HEK293 (cell line): ENCODE measurements around the gene TIMM10.

Experiments
- CTCF ChIA-PET: fragments of 350-600 bp; formaldehyde crosslinking; extraction: SDS; loops from one replicate; lab custom pipeline; 2021; ENCODE audit warnings: antibody characterized with exemption; lab: Yijun Ruan, JAX
- POLR2A ChIA-PET: fragments of 300-600 bp; formaldehyde crosslinking; extraction: SDS; loops from one replicate; lab custom pipeline; 2020; ENCODE audit warnings: antibody characterized with exemption, inconsistent platforms; lab: Yijun Ruan, JAX
- H3K27ac ChIP-seq: fragments of 200-500 bp; sonication (Bioruptor generic); 2 replicates; pipeline ENCODE4 v1.5.1; 2014; ENCODE audit warnings: low read depth, low read length, control low read depth, inconsistent platforms; ENCODE audit errors: extremely low read depth
- H3K36me3 ChIP-seq, 2 experiments: fragments of 200-500 bp in 1 of 2; sonication (Bioruptor generic) in 1 of 2; 1 replicate in 1 of 2; 2 replicates in 1 of 2; pipeline ENCODE4 v1.5.1; 2014 to 2017; ENCODE audit warnings: inconsistent platforms in 2 of 2, low read length in 2 of 2; ENCODE audit not compliant: control insufficient read depth in 2 of 2, insufficient read depth in 1 of 2
- H3K4me1 ChIP-seq: fragments of 200-500 bp; sonication (Bioruptor generic); 2 replicates; pipeline ENCODE4 v1.5.1; 2014; ENCODE audit warnings: mild to moderate bottlenecking, low read length, inconsistent platforms; ENCODE audit not compliant: control insufficient read depth, insufficient read depth
- H3K4me3 ChIP-seq: 2 replicates; pipeline ENCODE4 v1.5.1; 2011; ENCODE audit warnings: low read depth, mild to moderate bottlenecking, control low read depth, low read length, moderate library complexity
- H3K9me3 ChIP-seq: fragments of 200-500 bp; sonication (Bioruptor generic); 2 replicates; pipeline ENCODE4 v1.5.1; 2014; ENCODE audit warnings: low read depth, low read length, inconsistent platforms; ENCODE audit not compliant: control insufficient read depth, insufficient read depth
- ELK4 ChIP-seq: IDR thresholded peaks from 2 replicates; pipeline ENCODE4 v1.6.1; 2011; ENCODE audit warnings: mild to moderate bottlenecking, low read depth, low read length, borderline replicate concordance
- GLI4 ChIP-seq: fragments of 450-650 bp; formaldehyde crosslinking; IDR thresholded peaks from 2 replicates; pipeline ENCODE4 v1.5.1; 2016; ENCODE audit warnings: missing biosample characterization, missing genetic modification characterization
- GLIS1 ChIP-seq: fragments of 450-650 bp; formaldehyde crosslinking; IDR thresholded peaks from 2 replicates; pipeline ENCODE4 v1.5.1; 2016; ENCODE audit warnings: missing biosample characterization, missing genetic modification characterization
- MYNN ChIP-seq: fragments of 450-650 bp; formaldehyde crosslinking; IDR thresholded peaks from 2 replicates; pipeline ENCODE4 v1.5.1; 2016; ENCODE audit warnings: missing biosample characterization, missing genetic modification characterization, borderline replicate concordance
- MZF1 ChIP-seq: fragments of 450-650 bp; formaldehyde crosslinking; IDR thresholded peaks from 2 replicates; pipeline ENCODE4 v1.5.1; 2017; ENCODE audit warnings: missing biosample characterization, missing genetic modification characterization, borderline replicate concordance
- OSR2 ChIP-seq: fragments of 450-650 bp; formaldehyde crosslinking; IDR thresholded peaks from 2 replicates; pipeline ENCODE4 v1.5.1; 2016; ENCODE audit warnings: missing biosample characterization, missing genetic modification characterization
- TSHZ1 ChIP-seq: fragments of 450-650 bp; formaldehyde crosslinking; IDR thresholded peaks from 2 replicates; pipeline ENCODE4 v1.5.1; 2016; ENCODE audit warnings: missing biosample characterization, missing genetic modification characterization, borderline replicate concordance
- WT1 ChIP-seq: fragments of 450-650 bp; formaldehyde crosslinking; IDR thresholded peaks from 2 replicates; pipeline ENCODE4 v1.5.1; 2016; ENCODE audit warnings: missing biosample characterization, missing genetic modification characterization
- YY2 ChIP-seq: fragments of 450-650 bp; formaldehyde crosslinking; IDR thresholded peaks from 2 replicates; pipeline ENCODE4 v1.5.1; 2016; ENCODE audit warnings: missing biosample characterization, missing genetic modification characterization
- ZBTB1 ChIP-seq: fragments of 450-650 bp; formaldehyde crosslinking; IDR thresholded peaks from 2 replicates; pipeline ENCODE4 v1.5.1; 2016; ENCODE audit warnings: missing biosample characterization, missing genetic modification characterization
- ZBTB6 ChIP-seq: fragments of 450-650 bp; formaldehyde crosslinking; IDR thresholded peaks from 2 replicates; pipeline ENCODE4 v1.5.1; 2017; ENCODE audit warnings: missing biosample characterization, missing genetic modification characterization
- ZFP37 ChIP-seq: fragments of 450-650 bp; formaldehyde crosslinking; IDR thresholded peaks from 2 replicates; pipeline ENCODE4 v1.5.1; 2016; ENCODE audit warnings: missing biosample characterization, missing genetic modification characterization
- ZNF133 ChIP-seq: fragments of 450-650 bp; formaldehyde crosslinking; IDR thresholded peaks from 2 replicates; pipeline ENCODE4 v1.5.1; 2016; ENCODE audit warnings: missing biosample characterization, missing genetic modification characterization
- ZNF155 ChIP-seq: fragments of 450-650 bp; formaldehyde crosslinking; IDR thresholded peaks from 2 replicates; pipeline ENCODE4 v1.5.1; 2016; ENCODE audit warnings: missing biosample characterization, missing genetic modification characterization
- ZNF211 ChIP-seq: fragments of 450-650 bp; formaldehyde crosslinking; IDR thresholded peaks from 2 replicates; pipeline ENCODE4 v1.5.1; 2016; ENCODE audit warnings: low read depth, missing biosample characterization, missing genetic modification characterization
- ZNF24 ChIP-seq: fragments of 450-650 bp; formaldehyde crosslinking; IDR thresholded peaks from 2 replicates; pipeline ENCODE4 v1.5.1; 2016; ENCODE audit warnings: missing biosample characterization, missing genetic modification characterization
- ZNF426 ChIP-seq: fragments of 450-650 bp; formaldehyde crosslinking; IDR thresholded peaks from 2 replicates; pipeline ENCODE4 v1.5.1; 2017; ENCODE audit warnings: missing biosample characterization, missing genetic modification characterization, mild to moderate bottlenecking, inconsistent platforms, moderate library complexity
- ZNF513 ChIP-seq: fragments of 450-650 bp; IDR thresholded peaks from 2 replicates; pipeline ENCODE4 v1.5.1; 2018; ENCODE audit warnings: missing biosample characterization, missing genetic modification characterization
- ZNF555 ChIP-seq: fragments of 450-650 bp; formaldehyde crosslinking; conservative IDR thresholded peaks from 2 replicates; pipeline ENCODE4 v1.5.1; 2017; ENCODE audit warnings: missing biosample characterization, mild to moderate bottlenecking, missing genetic modification characterization, inconsistent platforms
- ZNF600 ChIP-seq: fragments of 450-650 bp; formaldehyde crosslinking; IDR thresholded peaks from 2 replicates; pipeline ENCODE4 v1.5.1; 2016; ENCODE audit warnings: missing biosample characterization, missing genetic modification characterization
- ZNF629 ChIP-seq: fragments of 450-650 bp; formaldehyde crosslinking; IDR thresholded peaks from 2 replicates; pipeline ENCODE4 v1.5.1; 2017; ENCODE audit warnings: missing biosample characterization, missing genetic modification characterization
- ZNF645 ChIP-seq: fragments of 450-650 bp; formaldehyde crosslinking; IDR thresholded peaks from 2 replicates; pipeline ENCODE4; 2016; ENCODE audit warnings: missing biosample characterization, missing genetic modification characterization

Gene TIMM10

GRCh38 chr11:57556041-57556440 lies 25.5 kb upstream of the TIMM10 start:
- H3K4me3 ChIP-seq = no peak overlapping the region
- no peak overlapping the region for H3K27ac ChIP-seq
- POLR2A ChIA-PET = no interaction called here
- H3K36me3 ChIP-seq = peaks cover 0 to 54% of the 10 kb centered on the region in 2 experiments; a peak in 2 of 3 replicates
- TF ChIP-seq ZNF426 (tag by site-specific recombination) = no peak
- no peak for TF ChIP-seq ZNF24 (tag by site-specific recombination)
- TF ChIP-seq ZNF600 (tag by site-specific recombination) = no peak
- TF ChIP-seq ZNF555 = no peak
- no peak for TF ChIP-seq MYNN (tag by site-specific recombination)
- no peak for TF ChIP-seq ZNF645 (tag by site-specific recombination)
- TF ChIP-seq ZNF155 (tag by site-specific recombination) = no peak
- TF ChIP-seq WT1 (tag by site-specific recombination) = no peak
- no peak for TF ChIP-seq GLI4 (tag by site-specific recombination)
- TF ChIP-seq TSHZ1 (tag by site-specific recombination) = no peak
- no peak for TF ChIP-seq ZFP37 (tag by site-specific recombination)
- TF ChIP-seq ZBTB6 (tag by site-specific recombination) = no peak
- no peak for TF ChIP-seq ZNF629
- TF ChIP-seq OSR2 (tag by site-specific recombination) = no peak
- TF ChIP-seq ZNF513 = no peak
- TF ChIP-seq MZF1 (tag by site-specific recombination) = no peak
- TF ChIP-seq ELK4 = no peak
- CTCF ChIA-PET = interaction anchor here (0.9 kb wide), 1 partner anchor 12 kb away, joined by 7 read pairs; no protein-coding TSS in a partner anchor
- no peaks in the 10 kb centered on the region for H3K9me3 ChIP-seq
- no peaks in the 10 kb centered on the region for H3K4me1 ChIP-seq

GRCh38 chr11:57555393-57555792 lies 24.8 kb upstream of the TIMM10 start:
- POLR2A ChIA-PET = no interaction called here
- Histone ChIP-seq H3K4me1 (no peaks in the 10 kb centered on the region), H3K36me3 (peaks cover 0 to 55% of the 10 kb centered on the region in 2 experiments; a peak in 2 of 3 replicates)

More at GRCh38 chr11:57555393-57555792, 24.8 kb upstream of the TIMM10 start:
- CTCF ChIA-PET = interaction anchor here (0.6 to 1.3 kb wide), 5 partner anchors 9 to 172 kb away, joined by 3 to 7 read pairs (median 4); no protein-coding TSS in a partner anchor
- no peak overlapping the region for H3K4me3 ChIP-seq
- TF ChIP-seq YY2 (tag by site-specific recombination) (no peak), ZNF211 (no peak), GLIS1 (no peak), ZNF133 (tag by site-specific recombination) (no peak), ZBTB1 (no peak)
- H3K27ac ChIP-seq = no peak overlapping the region
- no peaks in the 10 kb centered on the region for H3K9me3 ChIP-seq
